Peyer's patch (tissue), 4 donors: ENCODE results near the gene RASGRF2. TPM values are rescaled to one million over a fixed set of nuclear protein-coding genes. Genes with fewer than 3 reads are reported as not detected.

Experiments used
- DNase-seq, 3 donors: peaks; one replicate each; pipeline ENCODE4 v3.0.0-alpha.2; 2017 to 2019
- H3K27ac ChIP-seq, 4 donors: fragments of 200-600 bp; sonication (generic); one replicate each; pipeline ENCODE4 v1.5.1; 2016 to 2019
- H3K27me3 ChIP-seq, 2 donors: fragments of 200-600 bp; sonication (generic); one replicate each; pipeline ENCODE4 v1.5.1; 2019
- H3K36me3 ChIP-seq, 3 donors: fragments of 200-600 bp; sonication (generic); one replicate each; pipeline ENCODE4 v1.5.1; 2016 to 2019
- H3K4me1 ChIP-seq, 4 donors: fragments of 200-600 bp; sonication (generic); one replicate each; pipeline ENCODE4 v1.5.1; 2016 to 2019
- H3K4me3 ChIP-seq, 4 donors: fragments of 200-600 bp; sonication (generic); 1 replicate in 3 of 4; 2 replicates in 1 of 4; pipeline ENCODE4 v1.5.1; 2016 to 2019; ENCODE audit warnings: mild to moderate bottlenecking in 1 of 4
- H3K9me3 ChIP-seq, 4 donors: fragments of 200-600 bp; sonication (generic); one replicate each; pipeline ENCODE4 v1.5.1; 2016 to 2019; ENCODE audit warnings: mild to moderate bottlenecking in 1 of 4
- POLR2A ChIP-seq, 2 donors: fragments of 450-650 bp; IDR thresholded peaks; one replicate each; pipeline ENCODE4 v1.5.1; 2017; ENCODE audit warnings: antibody characterized with exemption in 2 of 2, mild to moderate bottlenecking in 2 of 2, moderate library complexity in 2 of 2
- total RNA-seq, 4 donors: library from RNA; depleted of rRNA; stranded (reverse); fragments of >200 nt; gene quantifications; one replicate each; pipeline ENCODE4 v1.1.0, GENCODE V29; 2016
- TF ChIP-seq, protein P1 (sequence below), 6 experiments: fragments of 450-650 bp in 4 of 6; fragments of 200-600 bp in 2 of 6; sonication (generic) in 1 of 6; IDR thresholded peaks; one replicate each; pipeline ENCODE4 v1.5.1; 2017 to 2019; ENCODE audit warnings: antibody characterized with exemption in 6 of 6, mild to moderate bottlenecking in 3 of 6, moderate library complexity in 1 of 6

Gene RASGRF2
- total RNA-seq, 4 donors from 2014 or later, result 6.0 to 17.3 (median 8.7) TPM

GRCh38 chr5:81234801-81235200, 274.6 kb downstream of the RASGRF2 start:
- no peak overlapping the region for H3K27ac ChIP-seq
- no peak overlapping the region for H3K4me3 ChIP-seq
- no peak for TF ChIP-seq POLR2A (IDR thresholded peaks at IDR 0.05)
- TF ChIP-seq, protein P1, sequence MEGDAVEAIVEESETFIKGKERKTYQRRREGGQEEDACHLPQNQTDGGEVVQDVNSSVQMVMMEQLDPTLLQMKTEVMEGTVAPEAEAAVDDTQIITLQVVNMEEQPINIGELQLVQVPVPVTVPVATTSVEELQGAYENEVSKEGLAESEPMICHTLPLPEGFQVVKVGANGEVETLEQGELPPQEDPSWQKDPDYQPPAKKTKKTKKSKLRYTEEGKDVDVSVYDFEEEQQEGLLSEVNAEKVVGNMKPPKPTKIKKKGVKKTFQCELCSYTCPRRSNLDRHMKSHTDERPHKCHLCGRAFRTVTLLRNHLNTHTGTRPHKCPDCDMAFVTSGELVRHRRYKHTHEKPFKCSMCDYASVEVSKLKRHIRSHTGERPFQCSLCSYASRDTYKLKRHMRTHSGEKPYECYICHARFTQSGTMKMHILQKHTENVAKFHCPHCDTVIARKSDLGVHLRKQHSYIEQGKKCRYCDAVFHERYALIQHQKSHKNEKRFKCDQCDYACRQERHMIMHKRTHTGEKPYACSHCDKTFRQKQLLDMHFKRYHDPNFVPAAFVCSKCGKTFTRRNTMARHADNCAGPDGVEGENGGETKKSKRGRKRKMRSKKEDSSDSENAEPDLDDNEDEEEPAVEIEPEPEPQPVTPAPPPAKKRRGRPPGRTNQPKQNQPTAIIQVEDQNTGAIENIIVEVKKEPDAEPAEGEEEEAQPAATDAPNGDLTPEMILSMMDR (IDR thresholded peaks at IDR 0.05), result no peak
- no peaks in the 10 kb centered on the region for H3K9me3 ChIP-seq
- no peak for DNase-seq
- H3K4me1 ChIP-seq, result no peaks in the 10 kb centered on the region
- no peaks in the 10 kb centered on the region for H3K36me3 ChIP-seq
- H3K27me3 ChIP-seq, result no peaks in the 10 kb centered on the region

DNA sequence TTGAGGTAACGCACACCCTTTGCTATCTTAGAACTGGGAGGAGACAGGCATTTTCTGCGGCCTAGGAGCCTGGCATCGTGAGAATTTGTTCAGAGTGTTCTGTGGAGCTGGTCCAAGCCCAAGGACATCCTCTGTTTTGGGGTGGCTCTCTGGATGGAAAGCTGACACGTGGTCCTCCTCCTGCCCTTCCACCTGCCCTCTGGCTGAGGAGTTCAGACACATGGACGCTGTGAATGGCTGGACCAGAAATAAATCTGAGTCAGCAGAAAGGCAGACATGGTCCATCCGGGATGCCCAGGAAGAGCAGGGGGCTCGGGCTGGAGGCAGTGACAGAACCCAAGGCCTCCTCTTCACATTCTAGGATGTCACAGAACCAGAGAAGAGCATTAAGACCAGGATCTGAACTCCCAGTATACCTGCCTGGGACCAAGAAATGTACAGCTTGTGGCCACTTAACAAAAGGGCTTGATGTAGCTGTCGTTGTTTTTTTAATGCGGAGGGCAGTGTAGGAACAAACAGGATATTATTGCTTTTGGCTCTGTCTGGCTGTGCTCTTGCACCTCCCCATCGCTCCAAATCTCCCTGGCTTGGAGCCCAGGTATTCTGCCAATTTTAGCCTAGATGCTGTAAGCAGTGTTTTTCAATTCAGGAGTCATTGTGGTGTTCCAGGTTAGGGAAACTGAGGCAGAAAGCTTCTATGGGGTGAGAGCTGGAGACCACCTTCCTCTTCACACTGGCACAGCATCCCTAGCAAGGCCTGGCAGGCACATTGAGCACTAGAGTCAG, 275.3 kb downstream of the RASGRF2 start:
- DNase-seq, result no peak
- H3K36me3 ChIP-seq, result no peaks in the 10 kb centered on the region
- H3K27ac ChIP-seq, result no peak overlapping the region
- H3K9me3 ChIP-seq, result no peaks in the 10 kb centered on the region
- no peaks in the 10 kb centered on the region for H3K27me3 ChIP-seq
- H3K4me3 ChIP-seq, result no peak overlapping the region
- no peaks in the 10 kb centered on the region for H3K4me1 ChIP-seq
- TF ChIP-seq, protein P1 (IDR thresholded peaks at IDR 0.05), result no peak
- no peak for TF ChIP-seq POLR2A (IDR thresholded peaks at IDR 0.05)

GRCh38 chr5:81238460-81238859, 278.3 kb downstream of the RASGRF2 start:
- no peak for DNase-seq
- H3K36me3 ChIP-seq, result no peaks in the 10 kb centered on the region
- H3K4me3 ChIP-seq, result no peak overlapping the region
- H3K9me3 ChIP-seq, result no peaks in the 10 kb centered on the region
- no peaks in the 10 kb centered on the region for H3K27me3 ChIP-seq
- no peaks in the 10 kb centered on the region for H3K4me1 ChIP-seq
- no peak overlapping the region for H3K27ac ChIP-seq
- TF ChIP-seq POLR2A (IDR thresholded peaks at IDR 0.05), result no peak
- TF ChIP-seq, protein P1 (IDR thresholded peaks at IDR 0.05), result no peak

DNA sequence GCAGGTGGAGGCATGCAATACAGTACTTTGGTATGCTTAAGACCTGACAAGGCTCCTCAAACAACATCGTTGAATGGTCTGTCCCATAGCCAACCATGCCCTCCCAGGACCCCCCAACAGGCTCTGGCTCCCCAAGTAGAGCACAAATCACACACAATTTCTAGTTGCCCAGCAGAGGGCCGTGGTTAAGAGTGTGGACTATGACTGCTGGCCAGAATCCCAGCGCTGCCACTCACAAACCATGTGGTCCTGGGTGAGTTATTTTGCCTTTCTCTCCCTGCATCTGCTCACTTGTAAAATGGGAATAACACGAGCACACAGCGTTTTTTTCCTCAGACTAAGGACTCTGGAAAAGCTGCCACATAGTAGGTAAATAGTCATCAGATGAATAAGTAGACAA, 279.4 kb downstream of the RASGRF2 start:
- no peak for TF ChIP-seq POLR2A (IDR thresholded peaks at IDR 0.05)
- TF ChIP-seq, protein P1 (IDR thresholded peaks at IDR 0.05), result no peak
- H3K9me3 ChIP-seq, result no peaks in the 10 kb centered on the region
- no peaks in the 10 kb centered on the region for H3K36me3 ChIP-seq
- H3K27ac ChIP-seq, result no peak overlapping the region
- H3K4me1 ChIP-seq, result no peaks in the 10 kb centered on the region
- no peaks in the 10 kb centered on the region for H3K27me3 ChIP-seq
- DNase-seq, result no peak
- H3K4me3 ChIP-seq, result no peak overlapping the region

- no peak for DNase-seq
- no peak for TF ChIP-seq POLR2A (IDR thresholded peaks at IDR 0.05)
- TF ChIP-seq, protein P1 (IDR thresholded peaks at IDR 0.05), result no peak
Observed at GRCh38 chr5:81241001-81241400, 280.8 kb downstream of the RASGRF2 start.

More at GRCh38 chr5:81241001-81241400, 280.8 kb downstream of the RASGRF2 start:
- H3K9me3 ChIP-seq, result no peaks in the 10 kb centered on the region
- H3K4me1 ChIP-seq, result no peaks in the 10 kb centered on the region
- no peak overlapping the region for H3K27ac ChIP-seq
- no peaks in the 10 kb centered on the region for H3K36me3 ChIP-seq
- no peak overlapping the region for H3K4me3 ChIP-seq
- H3K27me3 ChIP-seq, result no peaks in the 10 kb centered on the region
